ENCODE results near the gene SHB. TPM values are rescaled to one million over a fixed set of nuclear protein-coding genes. Genes with fewer than 3 reads are reported as not detected.
"Not testable (repeated sequence)": the region's sequence is repeated elsewhere in the genome, so short reads cannot be mapped to it uniquely, and the experiment has no call there.

The SHB gene
- total RNA-seq, 1 donor from 2014 or later, result 1.1 TPM

DNA sequence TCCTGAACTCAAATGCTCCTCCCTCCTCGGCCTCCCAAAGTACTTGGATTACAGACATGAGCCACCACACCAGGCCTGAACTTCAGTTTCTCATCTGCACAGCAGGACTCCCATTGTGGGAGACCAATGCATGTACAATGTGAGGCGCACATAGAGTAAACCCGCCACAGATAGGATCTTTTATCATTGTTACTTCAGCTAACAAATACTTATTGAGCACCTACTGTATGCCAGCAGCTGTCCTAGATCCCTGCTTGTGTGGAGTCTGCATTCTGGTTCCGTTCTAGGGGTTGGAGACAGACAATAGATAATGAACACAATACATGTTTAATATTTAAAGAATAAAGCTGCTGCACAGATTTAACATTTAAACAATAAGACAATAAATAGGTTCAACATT lies 158.8 kb downstream of the SHB start:
- Histone ChIP-seq H3K4me2 (no peak overlapping the region), H3K79me2 (ENCODE audit: low read depth) (no peaks in the 10 kb centered on the region), H3K27me3 (peaks cover 2% of the 10 kb centered on the region), H3K9me3 (ENCODE audit: low read depth) (no peaks in the 10 kb centered on the region), H3K9ac (no peak overlapping the region), H3F3A (ENCODE audit: low read depth) (no peaks in the 10 kb centered on the region), H3K27ac (no peak overlapping the region), H4K20me1 (ENCODE audit: low read depth) (no peaks in the 10 kb centered on the region), H3K36me3 (no peaks in the 10 kb centered on the region), H3K4me3 (no peak overlapping the region), H3K4me1 (no peaks in the 10 kb centered on the region), H2AFZ (replicated peaks) (no peak overlapping the region)
- H3K4me1 Mint-ChIP-seq, result peaks cover 5% of the 10 kb centered on the region
- no peaks in the 10 kb centered on the region for H3K9me3 Mint-ChIP-seq
- DNase-seq (ENCODE audit: low spot score), result no peak
- peaks cover 3% of the 10 kb centered on the region for H3K27me3 Mint-ChIP-seq (ENCODE audit: insufficient read depth, low read depth)
- H3K36me3 Mint-ChIP-seq, result no peaks in the 10 kb centered on the region
- no peak overlapping the region for H3K4me3 Mint-ChIP-seq
- H3K27ac Mint-ChIP-seq, result no peak overlapping the region
- no peak for TF ChIP-seq EZH2 (IDR thresholded peaks at IDR 0.05)
- TF ChIP-seq, protein P1, sequence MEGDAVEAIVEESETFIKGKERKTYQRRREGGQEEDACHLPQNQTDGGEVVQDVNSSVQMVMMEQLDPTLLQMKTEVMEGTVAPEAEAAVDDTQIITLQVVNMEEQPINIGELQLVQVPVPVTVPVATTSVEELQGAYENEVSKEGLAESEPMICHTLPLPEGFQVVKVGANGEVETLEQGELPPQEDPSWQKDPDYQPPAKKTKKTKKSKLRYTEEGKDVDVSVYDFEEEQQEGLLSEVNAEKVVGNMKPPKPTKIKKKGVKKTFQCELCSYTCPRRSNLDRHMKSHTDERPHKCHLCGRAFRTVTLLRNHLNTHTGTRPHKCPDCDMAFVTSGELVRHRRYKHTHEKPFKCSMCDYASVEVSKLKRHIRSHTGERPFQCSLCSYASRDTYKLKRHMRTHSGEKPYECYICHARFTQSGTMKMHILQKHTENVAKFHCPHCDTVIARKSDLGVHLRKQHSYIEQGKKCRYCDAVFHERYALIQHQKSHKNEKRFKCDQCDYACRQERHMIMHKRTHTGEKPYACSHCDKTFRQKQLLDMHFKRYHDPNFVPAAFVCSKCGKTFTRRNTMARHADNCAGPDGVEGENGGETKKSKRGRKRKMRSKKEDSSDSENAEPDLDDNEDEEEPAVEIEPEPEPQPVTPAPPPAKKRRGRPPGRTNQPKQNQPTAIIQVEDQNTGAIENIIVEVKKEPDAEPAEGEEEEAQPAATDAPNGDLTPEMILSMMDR (IDR thresholded peaks at IDR 0.05), result no peak
- no peak for TF ChIP-seq EZH2phosphoT487 (IDR thresholded peaks at IDR 0.05)

DNA sequence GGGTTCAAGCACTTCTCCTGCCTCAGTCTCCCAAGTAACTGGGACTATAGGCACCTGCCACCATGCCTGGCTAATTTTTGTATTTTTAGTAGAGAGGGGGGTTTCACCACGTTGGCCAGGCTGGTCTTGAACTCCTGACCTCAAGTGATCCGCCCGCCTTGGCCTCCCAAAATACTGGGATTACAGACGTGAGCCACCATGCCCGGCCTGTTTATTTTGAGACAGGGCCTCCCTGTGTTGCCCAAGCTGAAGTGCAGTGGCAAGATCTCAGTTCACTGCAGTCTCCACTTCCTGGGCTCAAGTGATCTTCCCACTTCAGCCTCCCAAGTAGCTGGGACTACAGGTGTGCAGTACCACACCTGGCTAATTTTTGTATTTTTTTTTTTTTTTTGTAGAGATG lies 159.2 kb downstream of the SHB start:
- H3F3A ChIP-seq (ENCODE audit: low read depth); H2AFZ ChIP-seq (replicated peaks); DNase-seq (ENCODE audit: low spot score); H3K9me3 Mint-ChIP-seq; H3K36me3 Mint-ChIP-seq; H3K4me1 ChIP-seq; H3K27ac ChIP-seq; H3K9me3 ChIP-seq (ENCODE audit: low read depth); H3K9ac ChIP-seq; H3K27me3 Mint-ChIP-seq (ENCODE audit: insufficient read depth, low read depth); H3K36me3 ChIP-seq; H3K4me1 Mint-ChIP-seq; H3K27ac Mint-ChIP-seq; H3K79me2 ChIP-seq (ENCODE audit: low read depth); H3K4me3 ChIP-seq; H4K20me1 ChIP-seq (ENCODE audit: low read depth); H3K27me3 ChIP-seq; H3K4me3 Mint-ChIP-seq; H3K4me2 ChIP-seq: not testable (repeated sequence)

DNA sequence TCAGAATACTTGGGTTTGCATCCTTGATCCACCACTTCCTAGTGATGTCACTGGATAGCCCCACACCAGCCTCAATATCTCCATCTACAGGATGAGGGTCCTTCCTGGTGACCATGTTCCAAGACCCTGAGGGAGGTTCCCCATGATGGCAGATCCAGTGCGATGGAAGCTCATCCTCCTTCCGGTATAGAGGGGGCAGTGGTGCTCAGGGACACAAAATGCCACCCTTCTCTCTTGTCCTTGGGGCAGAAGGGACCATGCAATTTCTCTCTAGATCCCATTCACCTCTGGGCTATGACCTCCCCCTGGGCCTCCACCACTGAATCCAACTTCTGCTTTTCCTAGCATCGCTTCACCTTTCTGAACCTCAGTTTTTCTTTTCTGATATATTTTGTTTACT lies 159.7 kb downstream of the SHB start:
- no peak for DNase-seq (ENCODE audit: low spot score)
- Histone ChIP-seq H3K36me3 (no peaks in the 10 kb centered on the region), H3K4me1 (peaks cover 9% of the 10 kb centered on the region), H3K79me2 (ENCODE audit: low read depth) (no peaks in the 10 kb centered on the region), H3F3A (ENCODE audit: low read depth) (peaks cover 9% of the 10 kb centered on the region), H3K4me2 (no peak overlapping the region), H3K27me3 (peaks cover 9% of the 10 kb centered on the region), H3K9ac (no peak overlapping the region), H3K4me3 (no peak overlapping the region), H3K9me3 (ENCODE audit: low read depth) (no peaks in the 10 kb centered on the region), H3K27ac (no peak overlapping the region), H4K20me1 (ENCODE audit: low read depth) (no peaks in the 10 kb centered on the region), H2AFZ (replicated peaks) (no peak overlapping the region)
- Mint-ChIP-seq H3K27ac (no peak overlapping the region), H3K4me1 (peaks cover 10% of the 10 kb centered on the region), H3K9me3 (no peaks in the 10 kb centered on the region), H3K27me3 (ENCODE audit: insufficient read depth, low read depth) (peaks cover 7% of the 10 kb centered on the region), H3K4me3 (no peak overlapping the region), H3K36me3 (no peaks in the 10 kb centered on the region)
- no peak for TF ChIP-seq EZH2 (IDR thresholded peaks at IDR 0.05)
- TF ChIP-seq EZH2phosphoT487 (IDR thresholded peaks at IDR 0.05), result no peak
- TF ChIP-seq, protein P1 (IDR thresholded peaks at IDR 0.05), result no peak

DNA sequence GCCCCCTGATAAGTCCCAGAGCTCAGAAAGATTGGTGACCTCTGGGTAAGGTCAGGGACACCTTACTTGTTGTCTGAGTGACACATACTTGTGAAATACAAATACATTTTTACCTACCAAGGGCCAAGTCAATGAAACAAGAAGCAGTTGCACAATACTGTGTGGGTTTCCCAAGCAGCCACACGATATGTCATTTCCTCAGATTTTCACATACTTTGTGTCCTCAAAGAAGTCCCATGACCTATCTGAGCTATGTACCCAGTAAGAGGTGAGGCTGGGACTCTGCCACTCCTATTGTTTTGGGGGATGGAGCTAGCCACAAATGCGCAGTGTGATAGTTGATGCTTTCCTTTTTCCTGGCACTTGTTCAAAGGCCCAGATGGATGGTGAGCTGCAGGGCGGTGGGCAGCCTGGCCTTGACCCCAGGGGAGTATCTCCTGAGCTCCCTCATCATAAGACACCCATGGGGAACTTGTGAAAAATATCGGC lies 160.3 kb downstream of the SHB start:
- Histone ChIP-seq H3K9me3 (ENCODE audit: low read depth) (no peaks in the 10 kb centered on the region), H2AFZ (replicated peaks) (no peak overlapping the region), H3F3A (ENCODE audit: low read depth) (peaks cover 9% of the 10 kb centered on the region), H4K20me1 (ENCODE audit: low read depth) (no peaks in the 10 kb centered on the region), H3K27ac (no peak overlapping the region), H3K4me2 (no peak overlapping the region), H3K36me3 (no peaks in the 10 kb centered on the region), H3K9ac (no peak overlapping the region), H3K4me3 (no peak overlapping the region), H3K27me3 (peaks cover 9% of the 10 kb centered on the region), H3K4me1 (peaks cover 9% of the 10 kb centered on the region), H3K79me2 (ENCODE audit: low read depth) (no peaks in the 10 kb centered on the region)
- no peak for DNase-seq (ENCODE audit: low spot score)
- peaks cover 8% of the 10 kb centered on the region for H3K27me3 Mint-ChIP-seq (ENCODE audit: insufficient read depth, low read depth)
- TF ChIP-seq EZH2 (IDR thresholded peaks at IDR 0.05) (no peak), EZH2phosphoT487 (IDR thresholded peaks at IDR 0.05) (no peak)
- TF ChIP-seq, protein P1 (IDR thresholded peaks at IDR 0.05), result no peak
- no peaks in the 10 kb centered on the region for H3K9me3 Mint-ChIP-seq
- no peak overlapping the region for H3K4me3 Mint-ChIP-seq
- no peaks in the 10 kb centered on the region for H3K36me3 Mint-ChIP-seq
- H3K27ac Mint-ChIP-seq, result no peak overlapping the region
- H3K4me1 Mint-ChIP-seq, result peaks cover 11% of the 10 kb centered on the region
